ENCODE measurements around the gene GABRG3. TPM values are rescaled to one million over a fixed set of nuclear protein-coding genes. Genes with fewer than 3 reads are reported as not detected.

Gene GABRG3
- total and polyA plus RNA-seq, 9 of the 15 experiments (the other 6 are each of a cell fraction or from before 2014, with no cell fraction given) = 4.0 to 15.1 (median 11.2) TPM

- TF ChIP-seq BACH1 (tag; IDR thresholded peaks at IDR 0.05) (no peak), HMG20B (CRISPR knock-in tag; IDR thresholded peaks at IDR 0.05) (no peak), SRSF9 (IDR thresholded peaks at IDR 0.05; ENCODE audit: borderline replicate concordance, low read depth, low read length) (no peak), ARID1B (IDR thresholded peaks at IDR 0.05) (no peak), ZNF280A (IDR thresholded peaks at IDR 0.05; ENCODE audit: low read depth, partially characterized antibody) (peak; percentile 76), ZHX1 (conservative IDR thresholded peaks at IDR 0.05; ENCODE audit: low read length) (no peak), ZBTB11 (CRISPR knock-in tag; IDR thresholded peaks at IDR 0.05) (no peak), TRIM28 (IDR thresholded peaks at IDR 0.05) (peak; percentile 95), FOXO4 (CRISPR knock-in tag; IDR thresholded peaks at IDR 0.05) (no peak)
These were observed 538.0 kb downstream of the GABRG3 start (continued) for GRCh38 chr15:27509014-27509413.

Measured in K562 (cell line).